ENCODE results near the gene CDK2. TPM values are rescaled to one million over a fixed set of nuclear protein-coding genes. Genes with fewer than 3 reads are reported as not detected.
"Not testable (repeated sequence)": the region's sequence is repeated elsewhere in the genome, so short reads cannot be mapped to it uniquely, and the experiment has no call there.

Gene CDK2
- total RNA-seq, 2 experiments from 2014 or later = 15.8 to 16.0 TPM

- H3K4me3 Mint-ChIP-seq = no peak overlapping the region
- Histone ChIP-seq H3K9me3 (ENCODE audit: control insufficient read depth in 1 of 2, insufficient read depth in 1 of 2, low read length in 2 of 2) (no peaks in the 10 kb centered on the region), H3K36me3 (ENCODE audit: insufficient read depth, low read length) (peaks cover 18% of the 10 kb centered on the region), H3K27ac (ENCODE audit: low read depth in 1 of 2, low read length in 2 of 2) (peak overlapping the region; percentile 62 to 86), H3K4me3 (ENCODE audit: low read length) (peak overlapping the region; percentile 74), H3K27me3 (ENCODE audit: control insufficient read depth in 1 of 2, insufficient read depth in 2 of 2, low read length in 2 of 2) (no peaks in the 10 kb centered on the region), H3K4me1 (ENCODE audit: insufficient read depth, low read length) (peaks cover 26% of the 10 kb centered on the region)
- ChIA-PET POLR2A (interaction anchor here (0.6 to 2.9 kb wide), 63 partner anchors 8 to 1694 kb away, joined by 3 to 80 read pairs (median 5); partner anchors contain the start of genes BLOC1S1, CBX5, CNPY2 and COQ10A), CTCF (interaction anchor here (0.8 to 2.9 kb wide), 10 partner anchors 22 to 662 kb away, joined by 3 to 18 read pairs (median 4); partner anchors contain the start of genes ORMDL2, PYM1, SARNP and SMARCC2)
- intact Hi-C loops (cut with DNase I, micrococcal nuclease) = loop anchor here in 1 of 2 experiments (2.0 kb wide), 1 partner anchor 44 kb away; the partner anchor contains the start of gene DGKA
- no peak overlapping the region for H3K27ac Mint-ChIP-seq
- H3K36me3 Mint-ChIP-seq (ENCODE audit: low read depth) = peaks cover 19% of the 10 kb centered on the region
- DNase-seq (peak in 8 of 14 experiments; percentile 19 to 67 (median 38)), ATAC-seq (ENCODE audit: poor library complexity) (no peak)
- peaks cover 23% of the 10 kb centered on the region for H3K4me1 Mint-ChIP-seq (ENCODE audit: low read depth)
- H3K27me3 Mint-ChIP-seq = no peaks in the 10 kb centered on the region
- TF ChIP-seq CTCF (IDR thresholded peaks at IDR 0.05) = no peak
- no peaks in the 10 kb centered on the region for H3K9me3 Mint-ChIP-seq
Measured at GRCh38 chr12:55974308-55974730, 7.7 kb downstream of the CDK2 start.

GRCh38 chr12:55978393-55978792, 11.8 kb downstream of the CDK2 start:
- no peak for TF ChIP-seq CTCF (IDR thresholded peaks at IDR 0.05)
- H3K36me3 ChIP-seq (ENCODE audit: insufficient read depth, low read length) = peaks cover 39% of the 10 kb centered on the region
- Mint-ChIP-seq H3K9me3 (no peaks in the 10 kb centered on the region), H3K4me1 (ENCODE audit: low read depth) (peaks cover 39% of the 10 kb centered on the region), H3K27me3 (no peaks in the 10 kb centered on the region), H3K4me3 (no peak overlapping the region), H3K36me3 (ENCODE audit: low read depth) (peaks cover 44% of the 10 kb centered on the region), H3K27ac (peak overlapping the region; percentile 30)
- no peaks in the 10 kb centered on the region for H3K27me3 ChIP-seq (ENCODE audit: control insufficient read depth in 1 of 2, insufficient read depth in 2 of 2, low read length in 2 of 2)
- no peak overlapping the region for H3K27ac ChIP-seq (ENCODE audit: low read depth in 1 of 2, low read length in 2 of 2)
- ATAC-seq (ENCODE audit: poor library complexity) (no peak), DNase-seq (no peak)
- intact Hi-C loops (cut with DNase I, micrococcal nuclease) = no loop called here
- H3K4me3 ChIP-seq (ENCODE audit: low read length) = no peak overlapping the region
- POLR2A ChIA-PET = no interaction called here
- H3K9me3 ChIP-seq (ENCODE audit: control insufficient read depth in 1 of 2, insufficient read depth in 1 of 2, low read length in 2 of 2) = no peaks in the 10 kb centered on the region
- peaks cover 20% of the 10 kb centered on the region for H3K4me1 ChIP-seq (ENCODE audit: insufficient read depth, low read length)
- CTCF ChIA-PET = no interaction called here

GRCh38 chr12:55979069-55979468, 12.4 kb downstream of the CDK2 start:
- peaks cover 39% of the 10 kb centered on the region for H3K4me1 Mint-ChIP-seq (ENCODE audit: low read depth)
- ATAC-seq (ENCODE audit: poor library complexity) (no peak), DNase-seq (no peak)
- H3K4me3 ChIP-seq (ENCODE audit: low read length) = no peak overlapping the region
- ChIA-PET POLR2A (interaction anchor here (0.6 kb wide), 1 partner anchor 31 kb away, joined by 3 read pairs; no protein-coding TSS in a partner anchor), CTCF (no interaction called here)
- H3K27me3 ChIP-seq (ENCODE audit: control insufficient read depth in 1 of 2, insufficient read depth in 2 of 2, low read length in 2 of 2) = no peaks in the 10 kb centered on the region
- H3K9me3 Mint-ChIP-seq = no peaks in the 10 kb centered on the region
- no peak for TF ChIP-seq CTCF (IDR thresholded peaks at IDR 0.05)
- intact Hi-C loops (cut with DNase I, micrococcal nuclease) = no loop called here
- H3K27ac Mint-ChIP-seq = no peak overlapping the region
- H3K36me3 ChIP-seq (ENCODE audit: insufficient read depth, low read length) = peaks cover 46% of the 10 kb centered on the region
- H3K27ac ChIP-seq (ENCODE audit: low read depth in 1 of 2, low read length in 2 of 2) = no peak overlapping the region
- no peaks in the 10 kb centered on the region for H3K9me3 ChIP-seq (ENCODE audit: control insufficient read depth in 1 of 2, insufficient read depth in 1 of 2, low read length in 2 of 2)
- H3K4me1 ChIP-seq (ENCODE audit: insufficient read depth, low read length) = peaks cover 20% of the 10 kb centered on the region
- no peak overlapping the region for H3K4me3 Mint-ChIP-seq
- no peaks in the 10 kb centered on the region for H3K27me3 Mint-ChIP-seq
- H3K36me3 Mint-ChIP-seq (ENCODE audit: low read depth) = peaks cover 49% of the 10 kb centered on the region

- H3K27me3 Mint-ChIP-seq; intact Hi-C loops (cut with DNase I, micrococcal nuclease); H3K4me3 ChIP-seq (ENCODE audit: low read length); H3K4me1 ChIP-seq (ENCODE audit: insufficient read depth, low read length); H3K27me3 ChIP-seq (ENCODE audit: control insufficient read depth in 1 of 2, insufficient read depth in 2 of 2, low read length in 2 of 2); H3K9me3 Mint-ChIP-seq; H3K27ac Mint-ChIP-seq; H3K27ac ChIP-seq (ENCODE audit: low read depth in 1 of 2, low read length in 2 of 2); H3K4me3 Mint-ChIP-seq; ATAC-seq (ENCODE audit: poor library complexity); DNase-seq; H3K9me3 ChIP-seq (ENCODE audit: control insufficient read depth in 1 of 2, insufficient read depth in 1 of 2, low read length in 2 of 2): not testable (repeated sequence)
- Mint-ChIP-seq H3K36me3 (ENCODE audit: low read depth) (peaks cover 64% of the 10 kb centered on the region), H3K4me1 (ENCODE audit: low read depth) (peaks cover 30% of the 10 kb centered on the region)
- H3K36me3 ChIP-seq (ENCODE audit: insufficient read depth, low read length) = peaks cover 52% of the 10 kb centered on the region
- CTCF ChIA-PET = interaction anchor here (4.7 kb wide), 1 partner anchor 14 kb away, joined by 20 read pairs; no protein-coding TSS in a partner anchor
- POLR2A ChIA-PET = interaction anchor here (0.7 to 1.7 kb wide), 3 partner anchors 8 to 59 kb away, joined by 3 to 10 read pairs (median 4); partner anchors contain the start of gene RAB5B
Measured at GRCh38 chr12:55981882-55982281, 15.3 kb downstream of the CDK2 start.

All from CD4-positive, alpha-beta T cell (primary cell).